GM12878 (cell line): ENCODE results near the gene CDK5RAP3. TPM values are rescaled to one million over a fixed set of nuclear protein-coding genes. Genes with fewer than 3 reads are reported as not detected.

Source experiments
- BACH1 ChIP-seq: fragments of 450-650 bp; IDR thresholded peaks from 2 replicates; pipeline ENCODE4 v1.6.1; 2017; ENCODE audit warnings: mild to moderate bottlenecking, borderline replicate concordance
- CEBPB ChIP-seq, 2 experiments: fragments of 150-350 bp in 1 of 2; IDR thresholded peaks; 2 replicates each; pipeline ENCODE4 v1.6.1; 2012 to 2014; ENCODE audit warnings: low read depth in 2 of 2, low read length in 2 of 2, borderline replicate concordance in 1 of 2, inconsistent platforms in 1 of 2
- CREM ChIP-seq: IDR thresholded peaks from 2 replicates; pipeline ENCODE4 v1.6.1; 2014; ENCODE audit warnings: antibody characterized with exemption, low read depth
- IRF4 ChIP-seq: IDR thresholded peaks from 2 replicates; pipeline ENCODE4 v1.6.1; 2011; ENCODE audit warnings: low read depth, low read length
- MTA3 ChIP-seq: IDR thresholded peaks from 2 replicates; pipeline ENCODE4 v1.6.1; 2012; ENCODE audit warnings: low read length, inconsistent platforms, borderline replicate concordance
- NFXL1 ChIP-seq: fragments of 450-650 bp; IDR thresholded peaks from 2 replicates; pipeline ENCODE4 v1.6.1; 2017; ENCODE audit warnings: antibody characterized with exemption, mild to moderate bottlenecking, borderline replicate concordance
- NR2C2 ChIP-seq: IDR thresholded peaks from 2 replicates; pipeline ENCODE4 v1.6.1; 2011; ENCODE audit warnings: borderline replicate concordance, low read depth; ENCODE audit not compliant: control insufficient read depth, insufficient read length
- PAX5 ChIP-seq: IDR thresholded peaks from 2 replicates; pipeline ENCODE4 v1.6.1; 2011; ENCODE audit warnings: low read depth, low read length, borderline replicate concordance
- POLR2AphosphoS5 ChIP-seq: IDR thresholded peaks from 2 replicates; pipeline ENCODE4 v1.6.1; 2011; ENCODE audit warnings: mild to moderate bottlenecking, low read length, inconsistent platforms
- POU2F2 ChIP-seq: IDR thresholded peaks from 3 replicates; pipeline ENCODE4 v1.6.1; 2011; ENCODE audit warnings: low read depth, mild to moderate bottlenecking, low read length, borderline replicate concordance
- RAD51 ChIP-seq: fragments of 450-650 bp; IDR thresholded peaks from 2 replicates; pipeline ENCODE4 v1.6.1; 2016; ENCODE audit warnings: moderate library complexity, mild to moderate bottlenecking, inconsistent platforms
- RELB ChIP-seq: fragments of 450-650 bp; IDR thresholded peaks from 2 replicates; pipeline ENCODE4 v1.6.1; 2017; ENCODE audit warnings: low read depth, mild to moderate bottlenecking, moderate library complexity
- SKIL ChIP-seq: fragments of 450-650 bp; IDR thresholded peaks from 2 replicates; pipeline ENCODE4 v1.6.1; 2017; ENCODE audit warnings: mild to moderate bottlenecking, low read depth, inconsistent platforms; ENCODE audit not compliant: poor library complexity, severe bottlenecking
- TCF12 ChIP-seq: IDR thresholded peaks from 2 replicates; pipeline ENCODE4 v1.6.1; 2011; ENCODE audit warnings: low read depth, mild to moderate bottlenecking, low read length
- YBX1 ChIP-seq: fragments of 450-650 bp; IDR thresholded peaks from 2 replicates; pipeline ENCODE4 v1.6.1; 2016; ENCODE audit warnings: antibody characterized with exemption
- ZNF687 ChIP-seq: fragments of 450-650 bp; IDR thresholded peaks from 2 replicates; pipeline ENCODE4 v1.6.1; 2017; ENCODE audit warnings: mild to moderate bottlenecking, moderate library complexity
- ZSCAN29 ChIP-seq: fragments of 450-650 bp; IDR thresholded peaks from 2 replicates; pipeline ENCODE4 v1.6.1; 2017; ENCODE audit warnings: mild to moderate bottlenecking, moderate library complexity
- polyA plus RNA-seq, 11 experiments: library from polyadenylated mRNA; depleted of rRNA in 4 of 11; unstranded in 6 of 11; stranded (reverse) in 5 of 11; fragments of >200 nt; fragmentation: Nextera tagmentation in 4 of 11; fragmentation: Illumina TruSeq in 1 of 11; extraction: Ambion mirVana in 4 of 11; extraction: Trizol in 1 of 11; gene quantifications; 1 replicate in 1 of 11; 2 replicates in 10 of 11; pipeline versions ENCODE4 v1.2.1 to v1.2.3, GENCODE V29; 2011 to 2016; ENCODE audit warnings: inconsistent platforms in 2 of 11, missing spikeins in 2 of 11, low read depth in 1 of 11
- total RNA-seq, 4 experiments: library from RNA; depleted of rRNA in 3 of 4; stranded (reverse); fragments of >200 nt in 3 of 4; fragmentation: Illumina TruSeq in 1 of 4; extraction: Trizol in 1 of 4; gene quantifications; 2 replicates each; pipeline versions ENCODE4 v1.2.1 to v1.2.3, GENCODE V29; 2013 to 2021
- TF ChIP-seq, protein P1 (sequence below): fragments of 450-650 bp; IDR thresholded peaks from 2 replicates; pipeline ENCODE4 v1.6.1; 2017; ENCODE audit warnings: mild to moderate bottlenecking
- TF ChIP-seq, protein P2 (sequence below): fragments of 150-350 bp; IDR thresholded peaks from 2 replicates; pipeline ENCODE4 v1.6.1; 2014; ENCODE audit warnings: mild to moderate bottlenecking, low read depth, low read length

CDK5RAP3 gene
- total and polyA plus RNA-seq, 10 of the 15 experiments (the other 5 are each of a cell fraction or from before 2014, with no cell fraction given) = 69.4 to 237 (median 160) TPM

DNA sequence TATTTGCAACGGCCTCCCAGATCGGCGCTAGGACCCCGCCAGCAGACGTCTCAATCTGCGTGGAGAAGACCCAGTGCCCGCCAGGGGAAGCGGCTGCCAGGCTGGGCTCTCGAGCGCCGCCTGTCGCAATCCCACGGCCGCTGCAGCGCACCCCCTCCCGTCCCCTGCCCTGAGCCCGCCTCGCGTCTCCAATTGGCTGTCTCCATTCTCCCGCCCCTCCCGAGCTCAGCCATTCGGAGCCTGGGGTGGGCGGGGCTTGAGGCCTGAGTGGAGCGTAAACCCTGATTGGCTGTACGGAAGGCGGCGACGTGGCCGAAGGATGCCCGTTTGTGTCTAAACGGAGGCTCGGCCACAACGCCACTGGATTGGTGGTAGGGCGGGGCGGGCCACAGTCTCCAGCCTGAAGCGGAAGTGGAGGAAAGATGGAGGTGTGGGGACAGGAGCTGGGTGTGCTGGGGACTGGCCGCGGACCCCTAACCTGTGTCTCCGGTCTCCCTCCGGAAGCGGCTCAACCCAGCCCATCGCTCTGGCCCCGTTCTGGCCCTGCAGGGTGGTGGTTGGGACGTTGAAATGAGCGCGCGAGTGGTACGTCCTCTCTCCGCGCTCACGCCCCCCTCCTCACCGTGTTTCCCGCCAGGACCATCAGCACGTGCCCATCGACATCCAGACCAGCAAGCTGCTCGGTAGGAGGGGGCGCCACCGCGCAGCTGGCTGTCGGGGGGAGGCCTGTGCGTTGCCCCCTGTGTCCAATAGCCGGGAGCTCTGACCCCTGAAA, at the start of gene CDK5RAP3 (continued):
- no peak for TF ChIP-seq CEBPB (IDR thresholded peaks at IDR 0.05; ENCODE audit: borderline replicate concordance in 1 of 2, low read depth in 2 of 2, low read length in 2 of 2)
- peak; percentile 83 for TF ChIP-seq CREM
- peak; percentile 89 for TF ChIP-seq BACH1
- TF ChIP-seq NR2C2 = no peak
- TF ChIP-seq RAD51 = no peak
- TF ChIP-seq PAX5 = no peak
- TF ChIP-seq ZSCAN29 = no peak
- peak; percentile 38; the same call in 1 of the 2 replicates for TF ChIP-seq ZNF687
- TF ChIP-seq IRF4 = no peak
- no peak for TF ChIP-seq NFXL1
- peak; percentile 95 for TF ChIP-seq POLR2AphosphoS5
- no peak for TF ChIP-seq SKIL
- peak; percentile 29; the same call in 1 of the 3 replicates for TF ChIP-seq POU2F2
- TF ChIP-seq RELB = peak; percentile 69
- TF ChIP-seq TCF12 = peak; percentile 62; the same call in 1 of the 2 replicates
- TF ChIP-seq, protein P1, sequence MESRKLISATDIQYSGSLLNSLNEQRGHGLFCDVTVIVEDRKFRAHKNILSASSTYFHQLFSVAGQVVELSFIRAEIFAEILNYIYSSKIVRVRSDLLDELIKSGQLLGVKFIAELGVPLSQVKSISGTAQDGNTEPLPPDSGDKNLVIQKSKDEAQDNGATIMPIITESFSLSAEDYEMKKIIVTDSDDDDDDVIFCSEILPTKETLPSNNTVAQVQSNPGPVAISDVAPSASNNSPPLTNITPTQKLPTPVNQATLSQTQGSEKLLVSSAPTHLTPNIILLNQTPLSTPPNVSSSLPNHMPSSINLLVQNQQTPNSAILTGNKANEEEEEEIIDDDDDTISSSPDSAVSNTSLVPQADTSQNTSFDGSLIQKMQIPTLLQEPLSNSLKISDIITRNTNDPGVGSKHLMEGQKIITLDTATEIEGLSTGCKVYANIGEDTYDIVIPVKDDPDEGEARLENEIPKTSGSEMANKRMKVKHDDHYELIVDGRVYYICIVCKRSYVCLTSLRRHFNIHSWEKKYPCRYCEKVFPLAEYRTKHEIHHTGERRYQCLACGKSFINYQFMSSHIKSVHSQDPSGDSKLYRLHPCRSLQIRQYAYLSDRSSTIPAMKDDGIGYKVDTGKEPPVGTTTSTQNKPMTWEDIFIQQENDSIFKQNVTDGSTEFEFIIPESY = no peak
- TF ChIP-seq, protein P2, sequence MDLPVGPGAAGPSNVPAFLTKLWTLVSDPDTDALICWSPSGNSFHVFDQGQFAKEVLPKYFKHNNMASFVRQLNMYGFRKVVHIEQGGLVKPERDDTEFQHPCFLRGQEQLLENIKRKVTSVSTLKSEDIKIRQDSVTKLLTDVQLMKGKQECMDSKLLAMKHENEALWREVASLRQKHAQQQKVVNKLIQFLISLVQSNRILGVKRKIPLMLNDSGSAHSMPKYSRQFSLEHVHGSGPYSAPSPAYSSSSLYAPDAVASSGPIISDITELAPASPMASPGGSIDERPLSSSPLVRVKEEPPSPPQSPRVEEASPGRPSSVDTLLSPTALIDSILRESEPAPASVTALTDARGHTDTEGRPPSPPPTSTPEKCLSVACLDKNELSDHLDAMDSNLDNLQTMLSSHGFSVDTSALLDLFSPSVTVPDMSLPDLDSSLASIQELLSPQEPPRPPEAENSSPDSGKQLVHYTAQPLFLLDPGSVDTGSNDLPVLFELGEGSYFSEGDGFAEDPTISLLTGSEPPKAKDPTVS = no peak
- TF ChIP-seq YBX1 = no peak
- TF ChIP-seq MTA3 = no peak
